Stimulated activated CD4-positive, alpha-beta T cell treated with anti-CD3 and anti-CD28 coated beads, Interleukin-2, amount 100 ng/mL, for 48 hours (primary cell): ENCODE results near the gene CCT5.
A peak's percentile ranks its signal among the peaks of the same experiment; 100 is the strongest.
"Not testable (repeated sequence)": the region's sequence is repeated elsewhere in the genome, so short reads cannot be mapped to it uniquely, and the experiment has no call there.

ENCODE experiments used
- DNase-seq, 2 donors: peaks; one replicate each; pipeline ENCODE4 v3.0.0-alpha.2; 2020

Gene CCT5

DNA sequence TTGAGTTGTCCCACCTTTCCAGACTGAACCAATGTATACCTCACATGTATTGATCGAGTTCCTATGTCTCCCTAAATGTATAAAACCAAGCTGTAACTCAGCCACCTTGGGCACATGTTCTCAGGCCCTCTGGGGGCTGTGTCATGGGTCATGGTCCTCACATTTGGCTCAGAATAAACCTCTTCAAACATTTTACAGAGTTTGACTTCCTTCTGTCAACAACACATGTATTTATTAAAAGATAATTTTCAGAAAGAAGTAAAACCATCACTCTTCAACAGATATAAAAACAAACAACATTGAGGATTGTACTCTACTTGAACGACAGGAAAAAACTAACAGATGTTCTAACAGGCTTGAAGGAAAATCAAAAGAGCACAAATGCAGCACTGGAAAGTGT, 53.1 kb downstream of the CCT5 start:
- DNase-seq, result no peak

DNA sequence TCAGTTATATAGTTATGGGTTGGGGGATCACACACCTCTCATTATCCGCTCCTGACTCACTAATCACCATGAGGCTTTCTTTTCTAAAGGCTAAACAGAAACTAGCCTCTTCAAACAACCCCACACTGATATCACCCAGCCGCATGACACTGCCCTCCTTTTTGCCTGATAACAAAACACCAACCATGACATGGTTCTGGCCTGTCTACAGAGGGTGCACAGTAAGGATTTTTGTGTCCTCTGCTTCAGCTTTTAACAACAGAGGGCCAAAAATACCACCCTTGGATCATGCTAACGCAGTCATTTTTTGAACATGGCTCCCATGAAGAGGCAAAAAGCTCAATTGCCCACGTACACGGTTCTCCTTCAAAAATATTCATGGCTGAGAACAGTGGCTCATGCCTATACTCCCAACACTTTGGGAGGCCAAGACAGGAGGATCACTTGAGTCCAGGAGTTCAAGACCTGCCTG, 53.7 kb downstream of the CCT5 start:
- no peak for DNase-seq

DNA sequence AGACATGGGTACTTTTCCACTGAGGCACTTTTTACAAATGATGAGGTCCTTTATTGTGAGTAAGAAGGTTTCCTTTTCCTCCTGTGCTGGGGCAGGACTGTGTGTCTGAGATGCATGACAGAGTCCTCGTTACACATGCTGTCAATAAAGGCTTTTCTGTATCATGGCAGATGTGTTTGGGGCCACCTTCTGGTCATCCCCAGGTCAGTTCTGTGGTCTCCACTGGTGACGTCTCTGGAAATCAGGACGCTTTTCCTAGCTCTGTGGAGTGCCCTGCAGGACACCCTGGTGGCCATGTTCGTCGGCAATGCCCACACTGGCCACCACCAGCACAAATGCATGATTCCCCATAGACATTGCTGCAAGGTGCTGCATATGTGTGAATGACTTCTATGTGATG, 54.9 kb downstream of the CCT5 start:
- DNase-seq, result no peak

DNA sequence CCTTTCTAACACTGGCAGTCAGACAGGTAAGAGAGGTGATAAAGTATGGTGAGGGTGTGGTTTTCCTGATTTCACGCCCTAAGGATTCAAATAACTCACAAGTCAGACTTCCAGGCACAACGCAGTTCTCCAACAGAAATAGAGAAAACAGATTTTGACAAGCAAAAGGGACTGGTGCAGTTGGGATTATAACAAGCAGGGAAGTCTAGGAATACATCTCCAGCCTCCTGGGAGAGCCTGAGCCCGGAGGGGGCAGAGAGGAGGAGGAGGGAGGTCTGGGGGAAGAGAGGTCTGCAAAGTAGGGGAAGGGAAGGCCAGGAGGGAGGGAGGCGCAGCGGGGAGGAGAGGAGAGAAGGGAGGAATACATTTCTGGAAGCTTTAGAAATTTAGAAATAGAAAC, 56.0 kb downstream of the CCT5 start:
- no peak for DNase-seq

DNA sequence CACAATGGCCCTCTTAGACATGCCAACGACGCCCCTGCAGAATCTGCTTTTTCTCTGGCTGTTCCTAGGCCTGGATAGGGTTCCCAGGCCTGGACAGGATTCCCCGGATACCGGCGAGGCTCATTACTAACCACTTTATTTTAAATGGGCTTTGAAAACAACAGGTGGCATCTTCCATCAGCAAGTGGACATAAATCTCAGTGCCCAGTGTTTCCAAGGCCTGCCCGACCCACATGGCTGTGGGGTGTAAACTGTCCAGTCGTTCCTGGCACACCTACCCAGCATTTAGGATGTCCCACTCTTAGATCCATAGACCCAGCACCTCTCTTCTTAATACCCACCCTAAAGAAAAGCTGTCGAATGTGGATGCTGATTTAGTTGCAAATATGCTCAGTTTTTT, 56.7 kb downstream of the CCT5 start:
- no peak for DNase-seq

DNA sequence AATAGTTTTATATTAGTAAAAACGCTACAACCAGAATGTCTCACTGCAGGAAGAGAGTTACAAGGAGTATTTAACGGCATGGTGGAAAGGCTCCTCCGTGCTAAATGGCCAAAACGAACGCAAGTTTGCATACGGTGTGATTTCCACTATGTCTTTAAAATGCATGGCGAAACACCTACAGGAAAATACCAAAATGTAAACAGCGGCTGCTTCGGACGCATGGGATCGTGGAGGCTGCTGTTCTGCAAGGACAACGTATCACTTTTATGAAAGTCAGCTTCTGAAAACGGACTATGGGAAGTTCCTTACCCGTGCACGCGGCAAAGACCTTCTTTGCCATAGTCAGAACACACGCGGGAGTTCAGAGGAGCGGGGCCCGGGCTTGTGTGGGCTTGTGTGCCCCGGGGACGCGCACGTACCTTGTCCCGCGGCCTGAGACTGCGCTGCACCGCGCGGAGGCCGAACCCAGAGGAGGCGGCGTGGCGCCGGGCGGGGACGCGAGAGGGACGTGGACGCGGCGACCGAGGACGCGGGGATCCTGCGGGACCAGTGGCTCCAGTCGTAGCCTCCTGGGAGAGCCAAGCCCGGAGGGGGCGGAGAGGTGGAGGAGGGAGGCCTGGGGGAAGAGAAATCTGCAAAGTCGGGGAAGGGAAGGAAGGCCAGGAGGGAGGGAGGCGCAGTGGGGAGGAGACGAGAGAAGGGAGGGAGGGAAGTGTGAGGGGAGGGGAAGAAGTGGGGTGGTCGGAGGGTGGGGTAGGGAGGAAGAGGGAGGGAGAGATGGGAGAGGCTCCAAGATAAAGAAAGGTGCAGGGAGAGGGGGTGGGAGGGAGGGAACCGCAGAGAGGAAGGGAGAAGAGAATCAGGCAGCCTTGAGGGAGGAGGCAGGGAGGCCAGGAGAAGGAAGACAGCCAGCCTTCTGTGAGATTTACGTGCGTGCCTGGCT, 57.4 kb downstream of the CCT5 start, which contains the start of gene CMBL:
Gene CMBL, minus strand, starts transcription at position 697 of the 943 bp plus-strand sequence. CDS start 17,140 bp downstream, outside the sequence.
- DNase-seq, result peak; percentile 9 to 23

DNA sequence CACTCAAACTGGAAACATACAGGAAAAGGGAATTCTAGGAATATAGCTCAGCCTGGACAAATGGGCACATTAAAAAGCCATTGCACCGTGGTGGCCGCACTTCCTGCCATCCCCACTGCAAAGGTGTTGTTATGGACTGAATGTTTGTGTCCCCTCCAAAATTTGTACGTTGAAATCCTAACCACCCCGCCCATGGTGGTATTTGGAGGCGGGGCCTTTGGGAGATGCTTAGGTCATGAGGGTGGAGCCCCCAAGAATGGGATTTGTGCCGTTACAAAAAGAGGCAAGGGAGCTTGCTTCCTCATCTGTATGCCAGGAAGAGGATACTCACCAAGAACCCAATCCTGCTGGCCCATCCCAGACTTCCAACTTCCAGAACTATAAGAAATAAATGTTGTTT, 58.8 kb downstream of the CCT5 start:
- DNase-seq, result no peak

DNA sequence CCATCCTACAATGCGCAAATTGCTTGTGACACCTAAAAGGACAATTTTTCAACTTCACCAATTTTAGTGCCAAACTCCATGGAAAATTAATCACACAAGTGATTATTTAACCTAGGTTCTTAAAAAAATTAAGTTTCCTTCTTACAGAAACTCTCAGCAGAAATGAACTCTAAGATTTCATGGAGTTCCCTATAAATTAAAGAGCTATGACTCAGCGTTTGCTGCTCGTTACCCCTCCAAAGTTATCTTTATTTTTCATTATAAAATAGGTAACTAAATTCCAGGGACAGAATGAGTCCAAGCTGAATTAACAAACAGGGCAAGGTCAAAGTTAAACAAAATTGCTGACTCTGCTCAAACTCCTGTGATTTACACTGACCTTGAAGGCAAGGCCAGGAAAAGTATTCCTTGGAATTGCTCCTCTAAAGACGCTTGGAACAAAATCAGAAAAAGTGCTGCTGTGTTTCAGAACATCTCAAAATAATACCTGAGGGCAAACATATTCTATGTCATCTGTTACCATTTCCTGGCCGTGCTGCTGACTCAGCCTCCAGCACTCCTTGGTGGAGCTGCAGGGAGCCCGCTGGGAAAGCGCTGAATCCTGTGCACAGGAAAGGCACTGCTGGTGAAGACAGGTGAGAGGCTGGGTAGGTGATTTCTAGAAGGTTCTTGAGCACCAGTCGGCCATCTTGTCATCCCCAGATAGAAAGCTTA, 60.1 kb downstream of the CCT5 start:
- DNase-seq, result no peak

DNA sequence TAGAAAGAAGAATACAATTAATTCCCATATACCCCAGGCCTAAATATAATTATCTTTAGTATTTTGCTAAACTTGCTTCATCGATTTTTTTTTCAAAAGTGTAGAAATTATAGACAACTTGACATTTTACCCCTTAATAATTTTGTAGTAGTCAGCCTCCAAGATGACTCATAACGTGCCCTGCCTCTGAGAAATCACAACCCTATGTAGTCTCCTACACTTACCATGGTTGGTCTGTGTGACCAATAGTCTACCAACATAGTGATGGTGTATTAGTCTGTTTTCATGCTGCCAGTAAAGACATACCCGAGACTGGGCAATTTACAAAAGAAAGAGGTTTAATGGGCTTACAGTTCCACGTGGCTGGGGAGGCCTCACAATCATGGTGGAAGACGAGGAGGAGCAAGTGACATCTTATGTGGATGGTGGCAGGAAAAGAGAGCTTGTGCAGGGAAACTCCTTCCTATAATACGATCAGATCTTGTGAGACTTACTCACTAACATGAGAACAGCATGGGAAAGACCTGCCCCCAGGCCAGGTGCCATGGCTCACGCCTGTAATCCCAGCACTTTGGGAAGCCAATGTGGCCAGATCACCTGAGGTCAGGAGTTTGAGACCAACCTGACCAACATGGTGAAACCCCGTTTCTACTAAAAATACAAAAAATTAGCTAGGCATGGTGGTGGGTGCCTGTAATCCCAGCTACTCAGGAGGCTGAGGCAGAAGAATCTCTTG, 60.9 kb downstream of the CCT5 start:
- DNase-seq, result not testable (repeated sequence)

DNA sequence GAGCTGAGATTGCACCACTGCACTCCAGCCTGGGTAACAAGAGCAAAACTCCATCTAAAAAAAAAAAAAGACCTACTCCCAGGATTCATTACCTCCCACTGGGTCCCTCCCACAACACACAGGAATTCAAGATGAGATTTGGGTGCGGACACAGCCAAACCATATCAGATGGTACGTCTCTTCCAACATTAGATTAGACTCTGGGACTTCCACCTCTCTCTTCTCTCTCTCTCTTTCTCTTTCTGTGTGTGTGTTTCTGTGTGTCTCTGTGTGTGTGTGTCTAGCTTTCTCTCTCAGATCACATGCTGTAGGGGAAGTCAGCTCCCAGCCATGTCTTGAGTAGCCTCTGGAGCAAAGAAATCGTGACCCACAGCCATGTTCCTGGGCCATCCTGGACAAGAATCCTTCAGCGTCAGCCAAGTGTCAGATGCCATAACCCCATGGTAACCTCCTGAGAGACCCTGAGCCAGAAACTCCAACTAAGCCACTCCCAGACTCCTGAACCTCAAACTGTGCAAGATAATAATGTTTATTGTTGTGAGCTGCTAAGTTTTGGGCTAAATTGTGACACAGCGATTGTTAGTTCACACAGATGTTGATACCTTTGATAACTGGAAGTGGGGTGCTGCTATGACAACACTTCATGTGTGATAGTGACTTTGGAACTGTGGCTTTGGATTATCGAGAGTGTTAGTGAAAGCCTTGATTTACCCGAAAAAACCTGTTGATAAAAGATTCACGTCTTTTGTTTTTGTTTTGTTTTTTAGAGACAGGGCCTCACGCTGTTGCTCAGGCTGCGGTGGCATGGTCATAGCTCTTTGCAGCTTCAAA, 61.7 kb downstream of the CCT5 start:
- no peak for DNase-seq

DNA sequence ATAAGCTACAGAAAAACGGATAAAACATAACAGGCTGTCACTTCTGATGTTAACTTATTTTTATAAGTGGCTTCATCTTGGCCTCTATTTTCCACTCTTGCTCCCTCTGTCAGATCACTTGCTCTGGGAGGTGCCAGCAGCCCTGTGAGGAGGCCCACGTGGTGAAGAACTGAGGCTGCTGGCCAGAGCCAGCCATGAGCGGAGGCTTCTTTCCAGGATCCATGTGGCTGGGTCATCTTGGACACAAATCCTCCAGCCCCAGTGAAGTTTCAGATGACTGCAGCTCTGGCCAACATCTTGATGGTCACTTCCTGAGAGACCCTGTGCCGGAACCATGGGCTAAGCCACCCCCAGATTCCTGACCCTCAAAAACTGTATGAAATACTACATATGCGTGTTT, 65.1 kb downstream of the CCT5 start:
- DNase-seq, result no peak
